ENCODE data around the gene ANP32D.
"Not testable (repeated sequence)": the region's sequence is repeated elsewhere in the genome, so short reads cannot be mapped to it uniquely, and the experiment has no call there.

ANP32D gene

GRCh38 chr12:48473061-48473460 is 702 bp downstream of the ANP32D start:
- TF ChIP-seq CTCF (IDR thresholded peaks at IDR 0.05; ENCODE audit: extremely low read depth, insufficient read depth, missing control alignments): no peak
- in situ Hi-C loops (cut with MboI; ENCODE audit: low pct_unique_long_range_greater_than_20kb, low sequenced_read_pairs, unreplicated experiment): no loop called here

GRCh38 chr12:48474497-48474896 is 2.1 kb downstream of the ANP32D start:
- in situ Hi-C loops (cut with MboI; ENCODE audit: low pct_unique_long_range_greater_than_20kb, low sequenced_read_pairs, unreplicated experiment); DNase-seq (ENCODE audit: low spot score): not testable (repeated sequence)

More at GRCh38 chr12:48473061-48473460, 702 bp downstream of the ANP32D start:
- no peak for DNase-seq (ENCODE audit: low spot score)

- in situ Hi-C loops (cut with MboI; ENCODE audit: low pct_unique_long_range_greater_than_20kb, low sequenced_read_pairs, unreplicated experiment): no loop called here
- no peak for DNase-seq (ENCODE audit: low spot score)
- no peak for TF ChIP-seq CTCF (IDR thresholded peaks at IDR 0.05; ENCODE audit: extremely low read depth, insufficient read depth, missing control alignments)
Observed at GRCh38 chr12:48482198-48482597, 9.8 kb downstream of the ANP32D start, which contains the start of gene C12orf54. C12orf54 (plus strand) TSS chr12:48482498; CDS start chr12:48483297, 799 bp downstream.

GRCh38 chr12:48482930-48483329 is 10.6 kb downstream of the ANP32D start:
- no peak for TF ChIP-seq CTCF (IDR thresholded peaks at IDR 0.05; ENCODE audit: extremely low read depth, insufficient read depth, missing control alignments)
- in situ Hi-C loops (cut with MboI; ENCODE audit: low pct_unique_long_range_greater_than_20kb, low sequenced_read_pairs, unreplicated experiment): no loop called here
- no peak for DNase-seq (ENCODE audit: low spot score)

- in situ Hi-C loops (cut with MboI; ENCODE audit: low pct_unique_long_range_greater_than_20kb, low sequenced_read_pairs, unreplicated experiment): no loop called here
Observed at GRCh38 chr12:48486261-48486660, 13.9 kb downstream of the ANP32D start.

GRCh38 chr12:48486679-48487078 is 14.3 kb downstream of the ANP32D start:
- in situ Hi-C loops (cut with MboI; ENCODE audit: low pct_unique_long_range_greater_than_20kb, low sequenced_read_pairs, unreplicated experiment): no loop called here
- TF ChIP-seq CTCF (IDR thresholded peaks at IDR 0.05; ENCODE audit: extremely low read depth, insufficient read depth, missing control alignments): no peak
- DNase-seq (ENCODE audit: low spot score): no peak

More at GRCh38 chr12:48486261-48486660, 13.9 kb downstream of the ANP32D start:
- DNase-seq (ENCODE audit: low spot score): no peak
- no peak for TF ChIP-seq CTCF (IDR thresholded peaks at IDR 0.05; ENCODE audit: extremely low read depth, insufficient read depth, missing control alignments)

GRCh38 chr12:48489012-48489411 is 16.7 kb downstream of the ANP32D start:
- no peak for TF ChIP-seq CTCF (IDR thresholded peaks at IDR 0.05; ENCODE audit: extremely low read depth, insufficient read depth, missing control alignments)
- in situ Hi-C loops (cut with MboI; ENCODE audit: low pct_unique_long_range_greater_than_20kb, low sequenced_read_pairs, unreplicated experiment): no loop called here
- DNase-seq (ENCODE audit: low spot score): peak; percentile 62

GRCh38 chr12:48489456-48489855 is 17.1 kb downstream of the ANP32D start:
- in situ Hi-C loops (cut with MboI; ENCODE audit: low pct_unique_long_range_greater_than_20kb, low sequenced_read_pairs, unreplicated experiment); DNase-seq (ENCODE audit: low spot score): not testable (repeated sequence)

- DNase-seq (ENCODE audit: low spot score); in situ Hi-C loops (cut with MboI; ENCODE audit: low pct_unique_long_range_greater_than_20kb, low sequenced_read_pairs, unreplicated experiment): not testable (repeated sequence)
Observed at GRCh38 chr12:48500281-48500680, 27.9 kb downstream of the ANP32D start.

- in situ Hi-C loops (cut with MboI; ENCODE audit: low pct_unique_long_range_greater_than_20kb, low sequenced_read_pairs, unreplicated experiment); DNase-seq (ENCODE audit: low spot score): not testable (repeated sequence)
Observed at GRCh38 chr12:48506836-48507235, 34.5 kb downstream of the ANP32D start.

Measured in GM13977 (cell line).